ENCODE results near the gene CDC42SE1. TPM values are rescaled to one million over a fixed set of nuclear protein-coding genes. Genes with fewer than 3 reads are reported as not detected.
A peak's percentile ranks its signal among the peaks of the same experiment; 100 is the strongest.

The CDC42SE1 gene
- total RNA-seq, 4 donors from 2014 or later = 48.6 to 87.5 (median 58.6) TPM

GRCh38 chr1:151050051-151050688 is 9.3 kb downstream of the CDC42SE1 start:
- Histone ChIP-seq H3K27ac (no peak overlapping the region), H3K4me3 (no peak overlapping the region), H3K27me3 (no peaks in the 10 kb centered on the region), H3K9me3 (no peaks in the 10 kb centered on the region), H3K4me1 (peaks cover 0 to 21% (median 5%) of the 10 kb centered on the region in 4 donors), H3K36me3 (peaks cover 0 to 38% (median 5%) of the 10 kb centered on the region in 3 donors)
- DNase-seq = no peak
- TF ChIP-seq CTCF (IDR thresholded peaks at IDR 0.05) = no peak
- no peak for TF ChIP-seq POLR2A (IDR thresholded peaks at IDR 0.05)

- no peak overlapping the region for H3K4me3 ChIP-seq
- no peaks in the 10 kb centered on the region for H3K9me3 ChIP-seq
- no peaks in the 10 kb centered on the region for H3K27me3 ChIP-seq
- no peak overlapping the region for H3K27ac ChIP-seq
- DNase-seq = no peak
- peaks cover 0 to 18% (median 2%) of the 10 kb centered on the region in 4 donors for H3K4me1 ChIP-seq
- TF ChIP-seq POLR2A (IDR thresholded peaks at IDR 0.05) (no peak), CTCF (IDR thresholded peaks at IDR 0.05) (no peak)
- peaks cover 0 to 31% (median 1%) of the 10 kb centered on the region in 3 donors for H3K36me3 ChIP-seq
Measured at GRCh38 chr1:151049458-151049857, 10.0 kb downstream of the CDC42SE1 start.

- Histone ChIP-seq H3K9me3 (no peaks in the 10 kb centered on the region), H3K27me3 (no peaks in the 10 kb centered on the region), H3K36me3 (peaks cover 0 to 23% (median 0%) of the 10 kb centered on the region in 3 donors), H3K4me3 (peak overlapping the region; percentile 46 to 74 (median 66)), H3K4me1 (peaks cover 0 to 18% (median 2%) of the 10 kb centered on the region in 4 donors), H3K27ac (peak overlapping the region; percentile 76 to 90 (median 82))
- peak in 1 of 6 experiments; percentile 52 for TF ChIP-seq CTCF (IDR thresholded peaks at IDR 0.05)
- TF ChIP-seq POLR2A (IDR thresholded peaks at IDR 0.05) = no peak
- DNase-seq = no peak
Measured at GRCh38 chr1:151048645-151049032, 10.8 kb downstream of the CDC42SE1 start.

GRCh38 chr1:151047925-151048644 is 11.3 kb downstream of the CDC42SE1 start:
- peak in 1 of 2 donors; percentile 34 for TF ChIP-seq POLR2A (IDR thresholded peaks at IDR 0.05)
- peak in 5 of 6 experiments; percentile 25 to 50 (median 47) for TF ChIP-seq CTCF (IDR thresholded peaks at IDR 0.05)

GRCh38 chr1:151047591-151047924 is 11.9 kb downstream of the CDC42SE1 start, which contains the start of gene C1orf56:
Gene C1orf56, plus strand, starts transcription at chr1:151047751. Its CDS starts 97 bp downstream, at chr1:151047848.
- peak; percentile 68 to 86 (median 71) for DNase-seq
- peaks cover 0 to 12% (median 0%) of the 10 kb centered on the region in 3 donors for H3K36me3 ChIP-seq
- H3K27me3 ChIP-seq = no peaks in the 10 kb centered on the region
- H3K4me3 ChIP-seq = peak within 1 kb of the TSS; percentile 46 to 74 (median 66)
- no peaks in the 10 kb centered on the region for H3K9me3 ChIP-seq
- TF ChIP-seq POLR2A (IDR thresholded peaks at IDR 0.05) (peak in 1 of 2 donors; percentile 38), CTCF (IDR thresholded peaks at IDR 0.05) (peak in 1 of 6 experiments; percentile 2)
- H3K4me1 ChIP-seq = peaks cover 0 to 18% (median 2%) of the 10 kb centered on the region in 4 donors
- H3K27ac ChIP-seq = peak within 1 kb of the TSS; percentile 76 to 90 (median 82)

More at GRCh38 chr1:151047925-151048644, 11.3 kb downstream of the CDC42SE1 start:
- Histone ChIP-seq H3K9me3 (no peaks in the 10 kb centered on the region), H3K4me1 (peaks cover 0 to 18% (median 2%) of the 10 kb centered on the region in 4 donors), H3K27ac (peak overlapping the region; percentile 76 to 90 (median 82)), H3K4me3 (peak overlapping the region; percentile 46 to 74 (median 66)), H3K36me3 (peaks cover 0 to 17% (median 0%) of the 10 kb centered on the region in 3 donors), H3K27me3 (no peaks in the 10 kb centered on the region)
- DNase-seq = peak; percentile 76 to 84 (median 77)
